Measurements from ENCODE around the gene DIAPH2. TPM values are rescaled to one million over a fixed set of nuclear protein-coding genes. Genes with fewer than 3 reads are reported as not detected.

The DIAPH2 gene
- total RNA-seq, 4 donors from 2014 or later: 12.1 to 41.6 (median 29.1) TPM

DNA sequence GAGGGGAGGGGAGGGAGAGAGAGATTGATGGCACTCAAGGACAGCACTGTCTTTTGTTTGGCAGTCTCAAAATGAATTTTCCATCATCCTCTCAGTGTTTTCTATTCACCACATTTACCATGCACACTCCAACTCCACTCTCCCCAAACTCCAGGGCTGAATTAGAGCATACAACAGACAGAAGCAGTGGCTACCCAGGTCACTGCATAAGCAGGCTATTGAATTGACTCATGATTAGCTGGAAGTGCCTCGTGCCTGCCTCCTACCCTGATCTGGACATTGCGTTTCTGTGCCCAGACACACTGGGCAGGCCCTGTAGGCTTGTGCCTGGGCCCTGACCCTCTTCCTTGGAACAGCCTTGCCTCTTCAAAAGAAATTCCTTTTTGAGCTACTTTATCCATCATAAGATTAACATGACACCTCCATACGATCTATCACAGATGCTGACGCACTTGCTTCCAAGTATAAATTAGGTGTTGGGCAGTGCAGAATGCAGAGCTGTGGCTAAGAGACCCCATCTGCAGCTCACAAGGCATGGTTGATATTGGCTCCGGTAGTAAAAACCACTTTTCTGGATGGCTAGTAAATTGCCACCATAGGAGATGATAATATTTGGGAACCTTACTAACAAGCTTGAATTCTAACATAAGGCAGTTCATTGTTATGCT, 952.0 kb downstream of the DIAPH2 start:
- no peak for TF ChIP-seq CTCF (IDR thresholded peaks at IDR 0.05 in 4 of 5, conservative IDR thresholded peaks at IDR 0.05 in 1 of 5)
- no peak for TF ChIP-seq POLR2A (IDR thresholded peaks at IDR 0.05)
- no peaks in the 10 kb centered on the region for H3K4me1 ChIP-seq
- ATAC-seq: no peak
- no peaks in the 10 kb centered on the region for H3K36me3 ChIP-seq
- no peaks in the 10 kb centered on the region for H3K9me3 ChIP-seq
- intact Hi-C loops (cut with DNase I; ENCODE audit: low total_unique reads) (no loop called here), in situ Hi-C loops (cut with MboI; ENCODE audit: low sequenced_read_pairs in 4 of 4) (no loop called here)
- DNase-seq: no peak
- no peak overlapping the region for H3K4me3 ChIP-seq
- H3K27me3 ChIP-seq: peaks cover 0 to 6% (median 0%) of the 10 kb centered on the region in 3 donors
- H3K27ac ChIP-seq: no peak overlapping the region

DNA sequence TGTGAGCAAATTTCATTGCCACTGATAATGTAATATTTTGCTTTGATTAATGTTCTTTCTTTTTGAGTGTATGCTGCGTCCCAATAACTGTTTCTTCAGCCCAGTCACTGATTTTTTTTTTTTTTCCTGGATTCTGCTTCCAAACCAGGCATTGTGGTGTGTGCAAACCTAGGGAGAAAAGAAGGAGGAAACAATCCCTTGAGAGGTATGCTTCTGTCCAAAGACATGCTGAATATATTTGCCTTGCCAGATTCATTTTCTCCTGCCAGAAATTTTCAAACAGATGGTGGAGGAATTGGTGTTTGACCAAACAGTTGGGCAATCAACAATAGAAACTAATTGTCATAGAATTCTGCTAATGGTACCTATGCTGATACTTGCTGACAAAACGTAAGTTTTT, 952.6 kb downstream of the DIAPH2 start:
- in situ Hi-C loops (cut with MboI; ENCODE audit: low sequenced_read_pairs in 4 of 4): no loop called here
- no peak overlapping the region for H3K27ac ChIP-seq
- no peak overlapping the region for H3K4me3 ChIP-seq
- TF ChIP-seq POLR2A (IDR thresholded peaks at IDR 0.05) (no peak), CTCF (IDR thresholded peaks at IDR 0.05 in 4 of 5, conservative IDR thresholded peaks at IDR 0.05 in 1 of 5) (no peak)
- intact Hi-C loops (cut with DNase I; ENCODE audit: low total_unique reads): no loop called here
- ATAC-seq (no peak), DNase-seq (no peak)
- no peaks in the 10 kb centered on the region for H3K4me1 ChIP-seq
- no peaks in the 10 kb centered on the region for H3K36me3 ChIP-seq
- H3K27me3 ChIP-seq: peaks cover 0 to 6% (median 0%) of the 10 kb centered on the region in 3 donors
- H3K9me3 ChIP-seq: no peaks in the 10 kb centered on the region

DNA sequence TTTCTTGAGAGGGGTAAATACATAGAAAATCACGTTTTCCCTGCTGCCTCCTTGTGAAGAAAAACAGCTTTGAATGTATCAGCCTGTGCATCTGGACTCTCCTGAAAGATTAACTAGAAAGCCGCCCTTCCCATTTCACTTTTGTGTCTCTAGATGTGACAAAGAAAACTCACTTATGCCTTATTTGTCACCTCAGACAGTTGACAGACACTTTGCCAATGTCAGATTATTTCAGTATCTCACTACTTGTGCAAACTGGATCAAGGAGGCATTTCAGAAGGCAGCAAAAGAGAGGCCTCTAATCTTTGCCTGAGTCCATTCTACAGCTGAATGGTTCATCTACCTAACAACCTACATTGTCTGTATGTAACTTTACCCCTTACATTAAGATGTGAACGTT, 954.0 kb downstream of the DIAPH2 start:
- Histone ChIP-seq H3K36me3 (no peaks in the 10 kb centered on the region), H3K4me3 (no peak overlapping the region), H3K4me1 (no peaks in the 10 kb centered on the region), H3K9me3 (peaks cover 0 to 4% (median 0%) of the 10 kb centered on the region in 3 donors), H3K27me3 (no peaks in the 10 kb centered on the region), H3K27ac (no peak overlapping the region)
- in situ Hi-C loops (cut with MboI; ENCODE audit: low sequenced_read_pairs in 4 of 4) (no loop called here), intact Hi-C loops (cut with DNase I; ENCODE audit: low total_unique reads) (no loop called here)
- TF ChIP-seq POLR2A (IDR thresholded peaks at IDR 0.05) (no peak), CTCF (IDR thresholded peaks at IDR 0.05 in 4 of 5, conservative IDR thresholded peaks at IDR 0.05 in 1 of 5) (no peak)
- ATAC-seq (no peak), DNase-seq (no peak)

DNA sequence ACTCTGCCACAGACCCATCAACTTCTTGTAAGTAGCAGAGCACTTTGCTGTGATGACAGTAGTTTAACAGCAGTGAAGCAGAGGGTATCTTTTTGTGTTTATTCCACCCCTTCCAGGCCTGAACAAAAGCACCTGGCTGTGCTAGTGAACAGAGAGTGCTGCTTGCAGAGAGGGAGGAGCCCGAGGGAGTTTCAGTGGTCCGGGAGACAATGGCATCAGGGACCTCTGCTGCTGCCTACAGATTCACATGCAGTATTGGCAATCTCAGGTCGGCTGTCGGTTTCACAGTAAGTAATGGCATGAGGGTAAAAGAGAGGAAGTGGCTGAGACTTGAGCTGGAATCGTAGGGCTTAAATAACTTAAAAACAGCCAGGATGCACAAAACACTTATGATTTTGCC, 954.9 kb downstream of the DIAPH2 start:
- Histone ChIP-seq H3K4me1 (no peaks in the 10 kb centered on the region), H3K27ac (no peak overlapping the region), H3K9me3 (peaks cover 0 to 4% (median 0%) of the 10 kb centered on the region in 3 donors), H3K4me3 (no peak overlapping the region), H3K27me3 (no peaks in the 10 kb centered on the region), H3K36me3 (no peaks in the 10 kb centered on the region)
- DNase-seq (no peak), ATAC-seq (no peak)
- TF ChIP-seq POLR2A (IDR thresholded peaks at IDR 0.05): no peak
- TF ChIP-seq CTCF (IDR thresholded peaks at IDR 0.05 in 4 of 5, conservative IDR thresholded peaks at IDR 0.05 in 1 of 5): no peak
- in situ Hi-C loops (cut with MboI; ENCODE audit: low sequenced_read_pairs in 4 of 4) (no loop called here), intact Hi-C loops (cut with DNase I; ENCODE audit: low total_unique reads) (no loop called here)

Other genes with a start within 250 kb of the DIAPH2 start
- gene RPA4, start 199.1 kb downstream of the DIAPH2 start, total RNA-seq: 1 to 10 TPM in 1 of 4 donors, under 1 TPM in 1, not detected in 2; 0.51 to 3.1 TPM